Ammon's horn (tissue), 1 donor: Measurements from ENCODE around the gene SLC12A1.

Experiments
- DNase-seq: peaks from one replicate; pipeline ENCODE4 v3.0.0-alpha.2; 2016; ENCODE audit warnings: low spot score

Gene SLC12A1

GRCh38 chr15:48242535-48242934, 36.4 kb downstream of the SLC12A1 start:
- DNase-seq, result no peak

- DNase-seq, result no peak
These were observed 38.8 kb downstream of the SLC12A1 start for GRCh38 chr15:48244921-48245320.

- no peak for DNase-seq
These were observed 42.3 kb downstream of the SLC12A1 start for GRCh38 chr15:48248414-48248813.

GRCh38 chr15:48250640-48251076, 44.6 kb downstream of the SLC12A1 start:
- peak; percentile 69 for DNase-seq

- DNase-seq, result no peak
These were observed 47.1 kb downstream of the SLC12A1 start for GRCh38 chr15:48253172-48253571.

GRCh38 chr15:48265135-48265534, 59.0 kb downstream of the SLC12A1 start:
- no peak for DNase-seq

GRCh38 chr15:48266024-48266689, 60.1 kb downstream of the SLC12A1 start:
- no peak for DNase-seq

- DNase-seq, result no peak
These were observed 61.7 kb downstream of the SLC12A1 start for GRCh38 chr15:48267766-48268165.

- no peak for DNase-seq
These were observed 66.9 kb downstream of the SLC12A1 start for GRCh38 chr15:48273049-48273448.

- DNase-seq, result no peak
These were observed 72.6 kb downstream of the SLC12A1 start for GRCh38 chr15:48278666-48279065.

- DNase-seq, result no peak
These were observed 73.5 kb downstream of the SLC12A1 start for GRCh38 chr15:48279608-48280007.

- no peak for DNase-seq
These were observed 75.6 kb downstream of the SLC12A1 start for GRCh38 chr15:48281674-48282073.

GRCh38 chr15:48282216-48282615, 76.1 kb downstream of the SLC12A1 start:
- DNase-seq, result no peak

- no peak for DNase-seq
These were observed 77.5 kb downstream of the SLC12A1 start for GRCh38 chr15:48283396-48284145.

GRCh38 chr15:48285329-48286214, 79.5 kb downstream of the SLC12A1 start:
- peak; percentile 82 for DNase-seq

GRCh38 chr15:48289628-48290027, 83.5 kb downstream of the SLC12A1 start:
- DNase-seq, result no peak

GRCh38 chr15:48292458-48292857, 86.4 kb downstream of the SLC12A1 start:
- no peak for DNase-seq

GRCh38 chr15:48297668-48298067, 91.6 kb downstream of the SLC12A1 start:
- DNase-seq, result no peak

GRCh38 chr15:48298914-48299313, 92.8 kb downstream of the SLC12A1 start:
- no peak for DNase-seq

- no peak for DNase-seq
These were observed 93.9 kb downstream of the SLC12A1 start for GRCh38 chr15:48300038-48300437.

GRCh38 chr15:48304398-48304797, 98.3 kb downstream of the SLC12A1 start:
- no peak for DNase-seq

- DNase-seq, result no peak
These were observed 100.5 kb downstream of the SLC12A1 start for GRCh38 chr15:48306639-48307038.

GRCh38 chr15:48307586-48307985, 101.5 kb downstream of the SLC12A1 start:
- no peak for DNase-seq
